Loucy (cell line): Measurements from ENCODE around the gene CUBN.

Experiments
- CTCF ChIP-seq: fragments of 200-600 bp; sonication (generic); conservative IDR thresholded peaks from 2 replicates; pipeline ENCODE4 v1.5.1; 2014; ENCODE audit warnings: mild to moderate bottlenecking, antibody characterized with exemption, low read length
- EZH2phosphoT487 ChIP-seq: fragments of 200-600 bp; IDR thresholded peaks from 2 replicates; pipeline ENCODE4 v1.6.1; 2018; ENCODE audit warnings: antibody characterized with exemption, mild to moderate bottlenecking, moderate library complexity, borderline replicate concordance

GRCh38 chr10:17037910-17038309 lies 91.7 kb downstream of the CUBN start:
- no peak for TF ChIP-seq CTCF
- TF ChIP-seq EZH2phosphoT487 = no peak
